HepG2 (cell line): ENCODE results near the gene BATF2. TPM values are rescaled to one million over a fixed set of nuclear protein-coding genes. Genes with fewer than 3 reads are reported as not detected.

Source experiments
- AHR ChIP-seq: IDR thresholded peaks from 2 replicates; pipeline ENCODE4 v1.6.1; 2018; ENCODE audit warnings: missing genetic modification reagents, missing compliant biosample characterization
- CCAR2 ChIP-seq: fragments of 200-400 bp; formaldehyde crosslinking; optimal IDR thresholded peaks from 2 replicates; pipeline ENCODE3; 2018; ENCODE audit warnings: low read depth, mild to moderate bottlenecking, low read length, moderate library complexity
- CTCF ChIP-seq: sonication (generic); formaldehyde crosslinking; IDR thresholded peaks from 2 replicates; pipeline ENCODE4 v1.5.0; 2020; ENCODE audit warnings: mild to moderate bottlenecking, missing genetic modification reagents, moderate library complexity
- HOXD1 ChIP-seq: sonication (generic); formaldehyde crosslinking; IDR thresholded peaks from 2 replicates; pipeline ENCODE4 v1.5.0; 2020; ENCODE audit warnings: missing genetic modification reagents
- MAFK ChIP-seq, 2 experiments: IDR thresholded peaks in 1 of 2; conservative IDR thresholded peaks in 1 of 2; 2 replicates each; pipeline ENCODE4 v1.6.1; 2011; ENCODE audit warnings: improper control_type of control experiment in 2 of 2, low read length in 2 of 2
- PHF8 ChIP-seq: sonication (generic); formaldehyde crosslinking; IDR thresholded peaks from 2 replicates; pipeline ENCODE4 v1.5.0; 2020; ENCODE audit warnings: missing genetic modification reagents
- PITX1 ChIP-seq: sonication (generic); formaldehyde crosslinking; IDR thresholded peaks from 2 replicates; pipeline ENCODE4 v1.5.1; 2020; ENCODE audit warnings: mild to moderate bottlenecking, missing genetic modification reagents
- RAD21 ChIP-seq: fragments of 450-650 bp; formaldehyde crosslinking; IDR thresholded peaks from 2 replicates; pipeline ENCODE4 v1.5.0; 2020; ENCODE audit warnings: mild to moderate bottlenecking
- REST ChIP-seq, 2 experiments: IDR thresholded peaks; 2 replicates each; pipeline ENCODE4 v1.6.1; 2011 to 2012; ENCODE audit warnings: low read length in 2 of 2, borderline replicate concordance in 1 of 2, low read depth in 1 of 2, mild to moderate bottlenecking in 1 of 2, moderate library complexity in 1 of 2
- ZNF101 ChIP-seq: sonication (generic); formaldehyde crosslinking; IDR thresholded peaks from 2 replicates; pipeline ENCODE4 v1.4.0; 2020; ENCODE audit warnings: mild to moderate bottlenecking, low read depth, missing genetic modification reagents, borderline replicate concordance
- ZNF3 ChIP-seq: IDR thresholded peaks from 2 replicates; pipeline ENCODE4 v1.7.0; 2017; ENCODE audit warnings: inconsistent platforms
- ZNF350 ChIP-seq: sonication (generic); formaldehyde crosslinking; IDR thresholded peaks from 2 replicates; pipeline ENCODE4 v1.4.0; 2020; ENCODE audit warnings: mild to moderate bottlenecking, low read depth, missing genetic modification reagents, borderline replicate concordance
- ZNF550 ChIP-seq: sonication (generic); formaldehyde crosslinking; IDR thresholded peaks from 2 replicates; pipeline ENCODE4 v1.4.0; 2020; ENCODE audit warnings: mild to moderate bottlenecking, missing genetic modification reagents, borderline replicate concordance
- ZNF569 ChIP-seq: sonication (generic); formaldehyde crosslinking; IDR thresholded peaks from 2 replicates; pipeline ENCODE4 v1.5.0; 2020; ENCODE audit warnings: mild to moderate bottlenecking, missing genetic modification reagents, moderate library complexity, borderline replicate concordance
- ZNF720 ChIP-seq: sonication (generic); formaldehyde crosslinking; IDR thresholded peaks from 2 replicates; pipeline ENCODE4 v1.4.0; 2020; ENCODE audit warnings: missing genetic modification reagents
- ZNF784 ChIP-seq: sonication (generic); formaldehyde crosslinking; IDR thresholded peaks from 2 replicates; pipeline ENCODE4 v1.5.1; 2020; ENCODE audit warnings: missing genetic modification reagents, mild to moderate bottlenecking, borderline replicate concordance
- polyA plus RNA-seq, 8 experiments: library from polyadenylated mRNA; depleted of rRNA in 3 of 8; stranded (reverse) in 7 of 8; unstranded in 1 of 8; fragments of >200 nt; fragmentation: Illumina TruSeq in 4 of 8; extraction: Trizol in 4 of 8; gene quantifications; 2 replicates each; pipeline versions ENCODE4 v1.2.1 to v1.2.3, GENCODE V29; 2011 to 2016; ENCODE audit warnings: low read depth in 4 of 8, missing spikeins in 1 of 8, mixed read lengths in 1 of 8; ENCODE audit not compliant: insufficient read depth in 1 of 8
- total RNA-seq, 5 experiments: library from RNA; depleted of rRNA; stranded (reverse); fragments of >200 nt; fragmentation: Illumina TruSeq; extraction: Trizol; gene quantifications; 2 replicates each; pipeline ENCODE4 v1.2.3, GENCODE V29; 2016; ENCODE audit warnings: low read depth in 1 of 5
- TF ChIP-seq, protein P1 (sequence below): sonication (generic); formaldehyde crosslinking; IDR thresholded peaks from 2 replicates; pipeline ENCODE4 v1.8.0; 2022; ENCODE audit warnings: mild to moderate bottlenecking, missing genetic modification reagents; ENCODE audit not compliant: insufficient replicate concordance
- TF ChIP-seq, protein P2 (sequence below): sonication (generic); formaldehyde crosslinking; IDR thresholded peaks from 2 replicates; pipeline ENCODE4 v1.4.0; 2020; ENCODE audit warnings: mild to moderate bottlenecking, missing genetic modification reagents

The BATF2 gene
- total and polyA plus RNA-seq, 2 of the 13 experiments (the other 11 are each of a cell fraction or from before 2014, with no cell fraction given), result 2.8 to 3.9 TPM

- peak; percentile 10; the same call in 1 of the 2 replicates for TF ChIP-seq CTCF (CRISPR knock-in tag)
- TF ChIP-seq, protein P1, sequence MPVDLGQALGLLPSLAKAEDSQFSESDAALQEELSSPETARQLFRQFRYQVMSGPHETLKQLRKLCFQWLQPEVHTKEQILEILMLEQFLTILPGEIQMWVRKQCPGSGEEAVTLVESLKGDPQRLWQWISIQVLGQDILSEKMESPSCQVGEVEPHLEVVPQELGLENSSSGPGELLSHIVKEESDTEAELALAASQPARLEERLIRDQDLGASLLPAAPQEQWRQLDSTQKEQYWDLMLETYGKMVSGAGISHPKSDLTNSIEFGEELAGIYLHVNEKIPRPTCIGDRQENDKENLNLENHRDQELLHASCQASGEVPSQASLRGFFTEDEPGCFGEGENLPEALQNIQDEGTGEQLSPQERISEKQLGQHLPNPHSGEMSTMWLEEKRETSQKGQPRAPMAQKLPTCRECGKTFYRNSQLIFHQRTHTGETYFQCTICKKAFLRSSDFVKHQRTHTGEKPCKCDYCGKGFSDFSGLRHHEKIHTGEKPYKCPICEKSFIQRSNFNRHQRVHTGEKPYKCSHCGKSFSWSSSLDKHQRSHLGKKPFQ (CRISPR knock-in tag), result peak; percentile 69
- peak; percentile 66 for TF ChIP-seq PHF8 (CRISPR knock-in tag)
- TF ChIP-seq, protein P2, sequence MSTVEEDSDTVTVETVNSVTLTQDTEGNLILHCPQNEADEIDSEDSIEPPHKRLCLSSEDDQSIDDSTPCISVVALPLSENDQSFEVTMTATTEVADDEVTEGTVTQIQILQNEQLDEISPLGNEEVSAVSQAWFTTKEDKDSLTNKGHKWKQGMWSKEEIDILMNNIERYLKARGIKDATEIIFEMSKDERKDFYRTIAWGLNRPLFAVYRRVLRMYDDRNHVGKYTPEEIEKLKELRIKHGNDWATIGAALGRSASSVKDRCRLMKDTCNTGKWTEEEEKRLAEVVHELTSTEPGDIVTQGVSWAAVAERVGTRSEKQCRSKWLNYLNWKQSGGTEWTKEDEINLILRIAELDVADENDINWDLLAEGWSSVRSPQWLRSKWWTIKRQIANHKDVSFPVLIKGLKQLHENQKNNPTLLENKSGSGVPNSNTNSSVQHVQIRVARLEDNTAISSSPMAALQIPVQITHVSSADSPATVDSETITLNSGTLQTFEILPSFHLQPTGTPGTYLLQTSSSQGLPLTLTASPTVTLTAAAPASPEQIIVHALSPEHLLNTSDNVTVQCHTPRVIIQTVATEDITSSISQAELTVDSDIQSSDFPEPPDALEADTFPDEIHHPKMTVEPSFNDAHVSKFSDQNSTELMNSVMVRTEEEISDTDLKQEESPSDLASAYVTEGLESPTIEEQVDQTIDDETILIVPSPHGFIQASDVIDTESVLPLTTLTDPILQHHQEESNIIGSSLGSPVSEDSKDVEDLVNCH (CRISPR knock-in tag), result no peak
- TF ChIP-seq ZNF569 (CRISPR knock-in tag), result no peak
- peak; percentile 60; the same call in 1 of the 2 replicates for TF ChIP-seq ZNF784
- no peak; the same call in 1 of the 2 replicates for TF ChIP-seq HOXD1 (CRISPR knock-in tag)
- peak; percentile 38; the same call in 1 of the 2 replicates for TF ChIP-seq PITX1 (CRISPR knock-in tag)
- peak; percentile 44 for TF ChIP-seq RAD21 (CRISPR knock-in tag)
- TF ChIP-seq AHR (CRISPR knock-in tag), result no peak
- TF ChIP-seq ZNF101 (CRISPR knock-in tag), result no peak
- TF ChIP-seq ZNF350 (CRISPR knock-in tag), result peak; percentile 61; the same call in 1 of the 2 replicates
- TF ChIP-seq REST (IDR thresholded peaks at IDR 0.05; ENCODE audit: borderline replicate concordance in 1 of 2, low read depth in 1 of 2, low read length in 2 of 2), result no peak
- TF ChIP-seq ZNF550 (CRISPR knock-in tag), result no peak
- TF ChIP-seq MAFK (conservative IDR thresholded peaks at IDR 0.05 in 1 of 2, IDR thresholded peaks at IDR 0.05 in 1 of 2; ENCODE audit: low read length in 2 of 2), result no peak
- TF ChIP-seq ZNF720, result no peak
- TF ChIP-seq ZNF3, result no peak
- TF ChIP-seq CCAR2, result no peak
These were observed 44.3 kb upstream of the BATF2 start, which contains the start of gene SAC3D1 (continued) for GRCh38 chr11:65040847-65041622.
